Stimulated activated naive B cell treated with anti-CD40 and anti-IgM and Interleukin-4, amounts not matched to agents 10 μg/mL and 1 μg/mL and 100 μg/mL, for 72 hours (primary cell): ENCODE data around the gene TPBGL.

Source experiments
- ATAC-seq, 2 donors: fragments of 150-1000 bp; cut with Tn5 transposase; replicated peaks; 2 replicates each; pipeline ENCODE4 v1.10.0; 2021; ENCODE audit warnings: moderate library complexity in 1 of 2
- DNase-seq: peaks from one replicate; pipeline ENCODE4 v3.0.0; 2021
- H3K27ac Mint-ChIP-seq: one replicate; pipeline ENCODE4 v1.8.0; 2022; ENCODE audit warnings: mild to moderate bottlenecking, mixed read lengths
- H3K27me3 Mint-ChIP-seq, 2 donors: one replicate each; pipeline ENCODE4 v1.8.0; 2022; ENCODE audit warnings: mixed read lengths in 2 of 2
- H3K36me3 Mint-ChIP-seq, 2 donors: one replicate each; pipeline ENCODE4 v1.8.0; 2022; ENCODE audit warnings: mixed read lengths in 2 of 2, mild to moderate bottlenecking in 1 of 2
- H3K4me1 Mint-ChIP-seq, 2 donors: one replicate each; pipeline ENCODE4 v1.8.0; 2022; ENCODE audit warnings: mixed read lengths in 2 of 2, mild to moderate bottlenecking in 1 of 2
- H3K4me3 Mint-ChIP-seq, 2 donors: one replicate each; pipeline ENCODE4 v1.8.0; 2022; ENCODE audit warnings: mild to moderate bottlenecking in 2 of 2, mixed read lengths in 2 of 2, moderate library complexity in 1 of 2
- H3K9me3 Mint-ChIP-seq, 2 donors: one replicate each; pipeline ENCODE4 v1.8.0; 2022; ENCODE audit warnings: mixed read lengths in 2 of 2, mild to moderate bottlenecking in 1 of 2

TPBGL gene

GRCh38 chr11:75203138-75203537 is 37.4 kb upstream of the TPBGL start:
- H3K4me3 Mint-ChIP-seq, result no peak overlapping the region
- no peak for ATAC-seq
- H3K27me3 Mint-ChIP-seq, result peaks cover 13 to 23% of the 10 kb centered on the region in 2 donors
- H3K4me1 Mint-ChIP-seq, result no peaks in the 10 kb centered on the region
- H3K36me3 Mint-ChIP-seq, result no peaks in the 10 kb centered on the region
- no peaks in the 10 kb centered on the region for H3K9me3 Mint-ChIP-seq
- H3K27ac Mint-ChIP-seq, result no peak overlapping the region
- DNase-seq, result no peak

GRCh38 chr11:75203641-75204011 is 36.9 kb upstream of the TPBGL start:
- H3K27ac Mint-ChIP-seq, result no peak overlapping the region
- H3K27me3 Mint-ChIP-seq, result peaks cover 13 to 23% of the 10 kb centered on the region in 2 donors
- no peak overlapping the region for H3K4me3 Mint-ChIP-seq
- no peaks in the 10 kb centered on the region for H3K4me1 Mint-ChIP-seq
- no peak for DNase-seq
- no peaks in the 10 kb centered on the region for H3K9me3 Mint-ChIP-seq
- ATAC-seq, result no peak
- H3K36me3 Mint-ChIP-seq, result no peaks in the 10 kb centered on the region

- DNase-seq (no peak), ATAC-seq (no peak)
- no peaks in the 10 kb centered on the region for H3K9me3 Mint-ChIP-seq
- no peaks in the 10 kb centered on the region for H3K36me3 Mint-ChIP-seq
- no peak overlapping the region for H3K27ac Mint-ChIP-seq
- H3K27me3 Mint-ChIP-seq, result peaks cover 13 to 23% of the 10 kb centered on the region in 2 donors
- no peaks in the 10 kb centered on the region for H3K4me1 Mint-ChIP-seq
- H3K4me3 Mint-ChIP-seq, result no peak overlapping the region
Observed at GRCh38 chr11:75204012-75204674, 36.4 kb upstream of the TPBGL start.

- Mint-ChIP-seq H3K4me1 (no peaks in the 10 kb centered on the region), H3K27me3 (peaks cover 13 to 23% of the 10 kb centered on the region in 2 donors), H3K36me3 (no peaks in the 10 kb centered on the region), H3K9me3 (no peaks in the 10 kb centered on the region), H3K27ac (no peak overlapping the region), H3K4me3 (no peak overlapping the region)
- peak; percentile 60 for DNase-seq
- peak; percentile 94 to 99 for ATAC-seq
Observed at GRCh38 chr11:75204685-75205563, 35.6 kb upstream of the TPBGL start.

- Mint-ChIP-seq H3K36me3 (no peaks in the 10 kb centered on the region), H3K27ac (no peak overlapping the region), H3K9me3 (no peaks in the 10 kb centered on the region), H3K27me3 (peaks cover 13 to 23% of the 10 kb centered on the region in 2 donors), H3K4me1 (no peaks in the 10 kb centered on the region), H3K4me3 (no peak overlapping the region)
- no peak for DNase-seq
- no peak for ATAC-seq
Observed at GRCh38 chr11:75205564-75206020, 35.0 kb upstream of the TPBGL start.

GRCh38 chr11:75208446-75208845 is 32.1 kb upstream of the TPBGL start:
- ATAC-seq (no peak), DNase-seq (no peak)
- Mint-ChIP-seq H3K4me3 (no peak overlapping the region), H3K27me3 (peaks cover 24 to 25% of the 10 kb centered on the region in 2 donors), H3K36me3 (no peaks in the 10 kb centered on the region), H3K4me1 (no peaks in the 10 kb centered on the region), H3K9me3 (peaks cover 0 to 1% of the 10 kb centered on the region in 2 donors), H3K27ac (no peak overlapping the region)

- no peak for ATAC-seq
- no peaks in the 10 kb centered on the region for H3K36me3 Mint-ChIP-seq
- no peak overlapping the region for H3K27ac Mint-ChIP-seq
- H3K9me3 Mint-ChIP-seq, result peaks cover 0 to 1% of the 10 kb centered on the region in 2 donors
- H3K4me1 Mint-ChIP-seq, result no peaks in the 10 kb centered on the region
- DNase-seq, result no peak
- peaks cover 26 to 30% of the 10 kb centered on the region in 2 donors for H3K27me3 Mint-ChIP-seq
- H3K4me3 Mint-ChIP-seq, result no peak overlapping the region
Observed at GRCh38 chr11:75212411-75212810, 28.2 kb upstream of the TPBGL start.

GRCh38 chr11:75214411-75214821 is 26.2 kb upstream of the TPBGL start:
- peaks cover 44 to 45% of the 10 kb centered on the region in 2 donors for H3K27me3 Mint-ChIP-seq

GRCh38 chr11:75214843-75215242 is 25.7 kb upstream of the TPBGL start:
- Mint-ChIP-seq H3K36me3 (no peaks in the 10 kb centered on the region), H3K4me1 (no peaks in the 10 kb centered on the region), H3K9me3 (peaks cover 0 to 1% of the 10 kb centered on the region in 2 donors), H3K27ac (no peak overlapping the region), H3K4me3 (no peak overlapping the region), H3K27me3 (peaks cover 44 to 49% of the 10 kb centered on the region in 2 donors)
- DNase-seq (no peak), ATAC-seq (no peak)

More at GRCh38 chr11:75214411-75214821, 26.2 kb upstream of the TPBGL start:
- Mint-ChIP-seq H3K36me3 (no peaks in the 10 kb centered on the region), H3K9me3 (peaks cover 0 to 1% of the 10 kb centered on the region in 2 donors), H3K27ac (peak overlapping the region; percentile 33), H3K4me3 (no peak overlapping the region), H3K4me1 (no peaks in the 10 kb centered on the region)
- ATAC-seq (peak; percentile 41 to 61), DNase-seq (peak; percentile 25)

GRCh38 chr11:75219869-75220268 is 20.7 kb upstream of the TPBGL start:
- Mint-ChIP-seq H3K4me1 (no peaks in the 10 kb centered on the region), H3K27ac (no peak overlapping the region), H3K4me3 (no peak overlapping the region), H3K27me3 (peaks cover 27 to 39% of the 10 kb centered on the region in 2 donors), H3K9me3 (no peaks in the 10 kb centered on the region), H3K36me3 (no peaks in the 10 kb centered on the region)
- DNase-seq, result no peak
- ATAC-seq, result no peak

GRCh38 chr11:75223954-75224643 is 16.5 kb upstream of the TPBGL start:
- no peak overlapping the region for H3K4me3 Mint-ChIP-seq
- H3K9me3 Mint-ChIP-seq, result no peaks in the 10 kb centered on the region
- no peak overlapping the region for H3K27ac Mint-ChIP-seq
- H3K27me3 Mint-ChIP-seq, result peaks cover 18 to 28% of the 10 kb centered on the region in 2 donors
- ATAC-seq (no peak), DNase-seq (no peak)
- H3K4me1 Mint-ChIP-seq, result no peaks in the 10 kb centered on the region
- no peaks in the 10 kb centered on the region for H3K36me3 Mint-ChIP-seq

- ATAC-seq (no peak), DNase-seq (no peak)
- H3K9me3 Mint-ChIP-seq, result no peaks in the 10 kb centered on the region
- H3K27me3 Mint-ChIP-seq, result peaks cover 26 to 32% of the 10 kb centered on the region in 2 donors
- no peaks in the 10 kb centered on the region for H3K36me3 Mint-ChIP-seq
- no peak overlapping the region for H3K27ac Mint-ChIP-seq
- H3K4me1 Mint-ChIP-seq, result no peaks in the 10 kb centered on the region
- H3K4me3 Mint-ChIP-seq, result no peak overlapping the region
Observed at GRCh38 chr11:75225794-75226193, 14.8 kb upstream of the TPBGL start.

GRCh38 chr11:75229466-75229865 is 11.1 kb upstream of the TPBGL start:
- Mint-ChIP-seq H3K36me3 (no peaks in the 10 kb centered on the region), H3K9me3 (peaks cover 0 to 3% of the 10 kb centered on the region in 2 donors), H3K27me3 (peaks cover 51 to 54% of the 10 kb centered on the region in 2 donors), H3K27ac (no peak overlapping the region), H3K4me1 (no peaks in the 10 kb centered on the region), H3K4me3 (no peak overlapping the region)
- ATAC-seq, result no peak
- no peak for DNase-seq

- Mint-ChIP-seq H3K9me3 (peaks cover 0 to 3% of the 10 kb centered on the region in 2 donors), H3K27ac (no peak overlapping the region), H3K27me3 (peaks cover 48 to 50% of the 10 kb centered on the region in 2 donors), H3K4me3 (no peak overlapping the region), H3K36me3 (no peaks in the 10 kb centered on the region), H3K4me1 (no peaks in the 10 kb centered on the region)
- DNase-seq, result no peak
- ATAC-seq, result no peak
Observed at GRCh38 chr11:75230621-75231020, 10.0 kb upstream of the TPBGL start.
